ENCODE data around the gene SLC6A6. TPM values are rescaled to one million over a fixed set of nuclear protein-coding genes. Genes with fewer than 3 reads are reported as not detected.

SLC6A6 gene
- total and polyA plus RNA-seq, 2 experiments from 2014 or later = 30.7 to 58.9 TPM

- no peak overlapping the region for H2AFZ ChIP-seq
- H3K4me2 ChIP-seq = no peak overlapping the region
- TF ChIP-seq EZH2 (IDR thresholded peaks at IDR 0.05; ENCODE audit: borderline replicate concordance) = no peak
- TF ChIP-seq EZH2phosphoT487 (IDR thresholded peaks at IDR 0.05; ENCODE audit: low read depth, severe bottlenecking, unreplicated experiment) = no peak
- TF ChIP-seq CTCF (IDR thresholded peaks at IDR 0.05; ENCODE audit: poor library complexity) = no peak
These were observed 38.4 kb upstream of the SLC6A6 start for GRCh38 chr3:14363991-14364390.

GRCh38 chr3:14364580-14365292 is 37.7 kb upstream of the SLC6A6 start:
- WGBS (ENCODE audit: low lambda C conversion rate, missing lambda C conversion rate) = 92% methylated on average over 8 of the region's 8 CpGs
- peaks cover 7% of the 10 kb centered on the region for H3K4me1 ChIP-seq (ENCODE audit: insufficient read depth)
- H2AFZ ChIP-seq = no peak overlapping the region
- H3K36me3 ChIP-seq (replicated peaks; ENCODE audit: insufficient read depth, low read depth) = no peaks in the 10 kb centered on the region
- H4K20me1 ChIP-seq (ENCODE audit: insufficient read depth, poor library complexity, severe bottlenecking) = no peaks in the 10 kb centered on the region
- no peak overlapping the region for H3K4me3 ChIP-seq
- no peak overlapping the region for H3K27ac ChIP-seq
- TF ChIP-seq CTCF (IDR thresholded peaks at IDR 0.05; ENCODE audit: poor library complexity) (no peak), EZH2 (IDR thresholded peaks at IDR 0.05; ENCODE audit: borderline replicate concordance) (no peak), EZH2phosphoT487 (IDR thresholded peaks at IDR 0.05; ENCODE audit: low read depth, severe bottlenecking, unreplicated experiment) (no peak)
- H3K9me2 ChIP-seq (replicated peaks; ENCODE audit: insufficient read depth) = no peaks in the 10 kb centered on the region
- H3K27me3 ChIP-seq = no peaks in the 10 kb centered on the region
- H3K9me3 ChIP-seq (ENCODE audit: low read depth) = no peaks in the 10 kb centered on the region
- no peak for DNase-seq (ENCODE audit: low spot score)
- no peak overlapping the region for H3K4me2 ChIP-seq
- H3K79me2 ChIP-seq = no peaks in the 10 kb centered on the region

More at GRCh38 chr3:14363991-14364390, 38.4 kb upstream of the SLC6A6 start:
- no peaks in the 10 kb centered on the region for H3K79me2 ChIP-seq
- no peaks in the 10 kb centered on the region for H3K36me3 ChIP-seq (replicated peaks; ENCODE audit: insufficient read depth, low read depth)
- H3K4me3 ChIP-seq = no peak overlapping the region
- DNase-seq (ENCODE audit: low spot score) = no peak
- H3K9me2 ChIP-seq (replicated peaks; ENCODE audit: insufficient read depth) = no peaks in the 10 kb centered on the region
- no peak overlapping the region for H3K27ac ChIP-seq
- H3K4me1 ChIP-seq (ENCODE audit: insufficient read depth) = peaks cover 8% of the 10 kb centered on the region
- no peaks in the 10 kb centered on the region for H3K27me3 ChIP-seq
- no peaks in the 10 kb centered on the region for H4K20me1 ChIP-seq (ENCODE audit: insufficient read depth, poor library complexity, severe bottlenecking)
- H3K9me3 ChIP-seq (ENCODE audit: low read depth) = no peaks in the 10 kb centered on the region
- WGBS (ENCODE audit: low lambda C conversion rate, missing lambda C conversion rate) = 72% methylated on average over 5 of the region's 5 CpGs

- no peak for DNase-seq (ENCODE audit: low spot score)
- Histone ChIP-seq H3K27ac (no peak overlapping the region), H3K9me3 (ENCODE audit: low read depth) (no peaks in the 10 kb centered on the region), H3K9me2 (replicated peaks; ENCODE audit: insufficient read depth) (no peaks in the 10 kb centered on the region), H2AFZ (no peak overlapping the region), H3K4me1 (ENCODE audit: insufficient read depth) (peaks cover 6% of the 10 kb centered on the region), H3K27me3 (no peaks in the 10 kb centered on the region), H3K79me2 (no peaks in the 10 kb centered on the region), H3K4me3 (no peak overlapping the region), H4K20me1 (ENCODE audit: insufficient read depth, poor library complexity, severe bottlenecking) (no peaks in the 10 kb centered on the region), H3K4me2 (no peak overlapping the region), H3K36me3 (replicated peaks; ENCODE audit: insufficient read depth, low read depth) (no peaks in the 10 kb centered on the region)
- 87% methylated on average over 8 of the region's 8 CpGs for WGBS (ENCODE audit: low lambda C conversion rate, missing lambda C conversion rate)
- TF ChIP-seq CTCF (IDR thresholded peaks at IDR 0.05; ENCODE audit: poor library complexity) = no peak
- no peak for TF ChIP-seq EZH2phosphoT487 (IDR thresholded peaks at IDR 0.05; ENCODE audit: low read depth, severe bottlenecking, unreplicated experiment)
- TF ChIP-seq EZH2 (IDR thresholded peaks at IDR 0.05; ENCODE audit: borderline replicate concordance) = no peak
These were observed 36.2 kb upstream of the SLC6A6 start for GRCh38 chr3:14366248-14366647.

All from hepatocyte (in vitro differentiated cells).